ENCODE results near the gene MPST. TPM values are rescaled to one million over a fixed set of nuclear protein-coding genes. Genes with fewer than 3 reads are reported as not detected.
A peak's percentile ranks its signal among the peaks of the same experiment; 100 is the strongest.

Gene MPST
- total RNA-seq, 1 experiment from 2014 or later, result 31.4 TPM

- no peaks in the 10 kb centered on the region for H3K9me3 ChIP-seq (ENCODE audit: control insufficient read depth, insufficient read depth, low read depth, low read length)
- in situ Hi-C loops (cut with HindIII; ENCODE audit: low pct_unique_long_range_greater_than_20kb, low sequenced_read_pairs), result no loop called here
- 0 out of 2 replicates have a peak, but pooled peaks have one; percentile 10 for ATAC-seq
- CTCF ChIA-PET, result interaction anchor here (0.8 kb wide), 1 partner anchor 13 kb away, joined by 3 read pairs; no protein-coding TSS in a partner anchor
- DNase-seq (ENCODE audit: low read depth, low spot score), result no peak
- H3K27ac ChIP-seq (ENCODE audit: low read length), result no peak overlapping the region
- POLR2A ChIA-PET, result no interaction called here
- TF ChIP-seq TCF7L2 (IDR thresholded peaks at IDR 0.05; ENCODE audit: low read depth, low read length), result no peak
- no peak for TF ChIP-seq CTCF (IDR thresholded peaks at IDR 0.05)
- no peak for TF ChIP-seq REST (IDR thresholded peaks at IDR 0.05; ENCODE audit: insufficient read depth in 1 of 2, low read depth in 2 of 2, low read length in 1 of 2)
- no peak for TF ChIP-seq POLR2AphosphoS5 (IDR thresholded peaks at IDR 0.05; ENCODE audit: low read depth, low read length)
- TF ChIP-seq SIN3A (IDR thresholded peaks at IDR 0.05; ENCODE audit: borderline replicate concordance, insufficient read depth, low read depth, low read length), result no peak
- intact Hi-C loops (cut with micrococcal nuclease; ENCODE audit: unreplicated experiment), result no loop called here
- H3K36me3 ChIP-seq (ENCODE audit: control insufficient read depth, insufficient read depth, low read length), result no peaks in the 10 kb centered on the region
- H3K4me3 ChIP-seq (ENCODE audit: low read depth in 2 of 2, low read length in 2 of 2), result no peak overlapping the region
- no peaks in the 10 kb centered on the region for H3K27me3 ChIP-seq (ENCODE audit: control insufficient read depth, insufficient read depth, low read length)
- H3K4me1 ChIP-seq (ENCODE audit: control insufficient read depth, insufficient read depth, low read length), result no peaks in the 10 kb centered on the region
- no TSS peak for BruUV-seq (replicated peaks)
Measured at GRCh38 chr22:37043209-37043827, 23.8 kb downstream of the MPST start.

GRCh38 chr22:37043828-37044538 is 24.4 kb downstream of the MPST start:
- H3K4me1 ChIP-seq (ENCODE audit: control insufficient read depth, insufficient read depth, low read length), result no peaks in the 10 kb centered on the region
- H3K36me3 ChIP-seq (ENCODE audit: control insufficient read depth, insufficient read depth, low read length), result no peaks in the 10 kb centered on the region
- H3K9me3 ChIP-seq (ENCODE audit: control insufficient read depth, insufficient read depth, low read depth, low read length), result no peaks in the 10 kb centered on the region
- BruUV-seq (replicated peaks), result no TSS peak
- H3K27ac ChIP-seq (ENCODE audit: low read length), result no peak overlapping the region
- in situ Hi-C loops (cut with HindIII; ENCODE audit: low pct_unique_long_range_greater_than_20kb, low sequenced_read_pairs) (no loop called here), intact Hi-C loops (cut with micrococcal nuclease; ENCODE audit: unreplicated experiment) (no loop called here)
- H3K4me3 ChIP-seq (ENCODE audit: low read depth in 2 of 2, low read length in 2 of 2), result no peak overlapping the region
- ChIA-PET POLR2A (no interaction called here), CTCF (interaction anchor here (0.6 kb wide), 1 partner anchor 518 kb away, joined by 10 read pairs; no protein-coding TSS in a partner anchor)
- no peaks in the 10 kb centered on the region for H3K27me3 ChIP-seq (ENCODE audit: control insufficient read depth, insufficient read depth, low read length)
- TF ChIP-seq REST (IDR thresholded peaks at IDR 0.05; ENCODE audit: insufficient read depth in 1 of 2, low read depth in 2 of 2, low read length in 1 of 2) (no peak), SIN3A (IDR thresholded peaks at IDR 0.05; ENCODE audit: borderline replicate concordance, insufficient read depth, low read depth, low read length) (no peak), CTCF (IDR thresholded peaks at IDR 0.05) (peak; percentile 80), POLR2AphosphoS5 (IDR thresholded peaks at IDR 0.05; ENCODE audit: low read depth, low read length) (no peak), TCF7L2 (IDR thresholded peaks at IDR 0.05; ENCODE audit: low read depth, low read length) (no peak)
- peak; percentile 24 for DNase-seq (ENCODE audit: low read depth, low spot score)
- ATAC-seq, result peak; percentile 96

Measured in Panc1 (cell line).